ENCODE data around the gene FHIT.

Gene FHIT

DNA sequence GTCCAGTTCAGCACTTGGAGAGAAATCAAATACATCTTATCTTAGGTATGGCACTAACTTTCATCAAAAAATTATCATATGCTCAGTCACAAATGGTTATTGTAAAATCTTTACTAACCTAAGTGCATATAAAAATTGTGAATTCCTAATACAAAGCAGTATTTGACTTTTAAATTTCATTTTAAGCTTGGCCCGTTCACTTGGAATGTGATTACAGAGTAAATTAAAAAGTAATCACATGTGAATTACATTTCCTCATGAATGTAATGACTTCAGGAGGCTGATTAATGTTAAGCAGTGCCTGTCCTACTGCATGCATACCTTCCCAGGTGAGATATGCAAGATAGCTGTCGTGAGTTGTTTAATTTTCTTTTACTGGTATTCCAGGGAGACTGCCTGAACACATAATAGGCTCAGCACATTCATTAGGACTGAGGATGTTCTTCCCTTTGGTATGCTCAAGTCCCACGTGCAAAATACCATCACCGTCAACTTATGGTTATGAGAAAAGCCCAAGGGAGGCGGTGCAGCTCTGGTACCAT, 1053.0 kb downstream of the FHIT start:
- no peaks in the 10 kb centered on the region for H3K9me3 ChIP-seq (ENCODE audit: control insufficient read depth, insufficient read depth, low read length)
- no peak overlapping the region for H3K4me2 ChIP-seq (ENCODE audit: low read length)
- H3K27ac ChIP-seq (ENCODE audit: low read depth, low read length), result no peak overlapping the region
- H4K20me1 ChIP-seq (ENCODE audit: control insufficient read depth, insufficient read depth, low read depth, low read length), result no peaks in the 10 kb centered on the region
- no peaks in the 10 kb centered on the region for H3K27me3 ChIP-seq (ENCODE audit: control insufficient read depth, low read length)
- H3K79me2 ChIP-seq (ENCODE audit: control insufficient read depth, low read length), result no peaks in the 10 kb centered on the region
- no peaks in the 10 kb centered on the region for H3K9me2 ChIP-seq (replicated peaks; ENCODE audit: control insufficient read depth, low read length)
- H3K36me3 ChIP-seq (ENCODE audit: control insufficient read depth, low read length), result no peaks in the 10 kb centered on the region
- H3K4me1 ChIP-seq (ENCODE audit: control insufficient read depth, low read length), result peaks cover 8% of the 10 kb centered on the region
- TF ChIP-seq EZH2phosphoT487 (IDR thresholded peaks at IDR 0.05; ENCODE audit: borderline replicate concordance, low read length) (no peak), CTCF (IDR thresholded peaks at IDR 0.05; ENCODE audit: low read depth, low read length, poor library complexity, severe bottlenecking) (no peak)
- no peak overlapping the region for H3K4me3 ChIP-seq (ENCODE audit: low read length)
- no peaks in the 10 kb centered on the region for H3F3A ChIP-seq (ENCODE audit: control insufficient read depth, insufficient read depth)

- Histone ChIP-seq H3K79me2 (ENCODE audit: control insufficient read depth, low read length) (no peaks in the 10 kb centered on the region), H3K4me1 (ENCODE audit: control insufficient read depth, low read length) (peaks cover 28% of the 10 kb centered on the region), H3K9me3 (ENCODE audit: control insufficient read depth, insufficient read depth, low read length) (no peaks in the 10 kb centered on the region), H3K4me2 (ENCODE audit: low read length) (no peak overlapping the region), H3F3A (ENCODE audit: control insufficient read depth, insufficient read depth) (no peaks in the 10 kb centered on the region), H3K27me3 (ENCODE audit: control insufficient read depth, low read length) (no peaks in the 10 kb centered on the region), H3K9me2 (replicated peaks; ENCODE audit: control insufficient read depth, low read length) (no peaks in the 10 kb centered on the region), H3K4me3 (ENCODE audit: low read length) (no peak overlapping the region), H3K27ac (ENCODE audit: low read depth, low read length) (no peak overlapping the region), H3K36me3 (ENCODE audit: control insufficient read depth, low read length) (no peaks in the 10 kb centered on the region), H4K20me1 (ENCODE audit: control insufficient read depth, insufficient read depth, low read depth, low read length) (no peaks in the 10 kb centered on the region)
- TF ChIP-seq EZH2phosphoT487 (IDR thresholded peaks at IDR 0.05; ENCODE audit: borderline replicate concordance, low read length) (no peak), CTCF (IDR thresholded peaks at IDR 0.05; ENCODE audit: low read depth, low read length, poor library complexity, severe bottlenecking) (no peak)
Measured at GRCh38 chr3:60192297-60193114, 1058.7 kb downstream of the FHIT start.

- no peaks in the 10 kb centered on the region for H3K36me3 ChIP-seq (ENCODE audit: control insufficient read depth, low read length)
- H3K4me2 ChIP-seq (ENCODE audit: low read length), result peak overlapping the region; percentile 63
- no peak overlapping the region for H3K27ac ChIP-seq (ENCODE audit: low read depth, low read length)
Measured at GRCh38 chr3:60190073-60190472, 1061.2 kb downstream of the FHIT start.

More at GRCh38 chr3:60190073-60190472, 1061.2 kb downstream of the FHIT start:
- no peaks in the 10 kb centered on the region for H3K9me2 ChIP-seq (replicated peaks; ENCODE audit: control insufficient read depth, low read length)
- H3K9me3 ChIP-seq (ENCODE audit: control insufficient read depth, insufficient read depth, low read length), result no peaks in the 10 kb centered on the region
- no peak overlapping the region for H3K4me3 ChIP-seq (ENCODE audit: low read length)
- TF ChIP-seq EZH2phosphoT487 (IDR thresholded peaks at IDR 0.05; ENCODE audit: borderline replicate concordance, low read length) (no peak), CTCF (IDR thresholded peaks at IDR 0.05; ENCODE audit: low read depth, low read length, poor library complexity, severe bottlenecking) (no peak)
- H3K27me3 ChIP-seq (ENCODE audit: control insufficient read depth, low read length), result no peaks in the 10 kb centered on the region
- H3K79me2 ChIP-seq (ENCODE audit: control insufficient read depth, low read length), result no peaks in the 10 kb centered on the region
- no peaks in the 10 kb centered on the region for H3F3A ChIP-seq (ENCODE audit: control insufficient read depth, insufficient read depth)
- H3K4me1 ChIP-seq (ENCODE audit: control insufficient read depth, low read length), result peaks cover 28% of the 10 kb centered on the region
- no peaks in the 10 kb centered on the region for H4K20me1 ChIP-seq (ENCODE audit: control insufficient read depth, insufficient read depth, low read depth, low read length)
